ENCODE results near the gene ARID3C. TPM values are rescaled to one million over a fixed set of nuclear protein-coding genes. Genes with fewer than 3 reads are reported as not detected.

The ARID3C gene
- total RNA-seq, 1 donor from 2014 or later: not detected

- H3K36me3 ChIP-seq: peaks cover 18% of the 10 kb centered on the region
- TF ChIP-seq, protein P1, sequence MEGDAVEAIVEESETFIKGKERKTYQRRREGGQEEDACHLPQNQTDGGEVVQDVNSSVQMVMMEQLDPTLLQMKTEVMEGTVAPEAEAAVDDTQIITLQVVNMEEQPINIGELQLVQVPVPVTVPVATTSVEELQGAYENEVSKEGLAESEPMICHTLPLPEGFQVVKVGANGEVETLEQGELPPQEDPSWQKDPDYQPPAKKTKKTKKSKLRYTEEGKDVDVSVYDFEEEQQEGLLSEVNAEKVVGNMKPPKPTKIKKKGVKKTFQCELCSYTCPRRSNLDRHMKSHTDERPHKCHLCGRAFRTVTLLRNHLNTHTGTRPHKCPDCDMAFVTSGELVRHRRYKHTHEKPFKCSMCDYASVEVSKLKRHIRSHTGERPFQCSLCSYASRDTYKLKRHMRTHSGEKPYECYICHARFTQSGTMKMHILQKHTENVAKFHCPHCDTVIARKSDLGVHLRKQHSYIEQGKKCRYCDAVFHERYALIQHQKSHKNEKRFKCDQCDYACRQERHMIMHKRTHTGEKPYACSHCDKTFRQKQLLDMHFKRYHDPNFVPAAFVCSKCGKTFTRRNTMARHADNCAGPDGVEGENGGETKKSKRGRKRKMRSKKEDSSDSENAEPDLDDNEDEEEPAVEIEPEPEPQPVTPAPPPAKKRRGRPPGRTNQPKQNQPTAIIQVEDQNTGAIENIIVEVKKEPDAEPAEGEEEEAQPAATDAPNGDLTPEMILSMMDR (IDR thresholded peaks at IDR 0.05): no peak
- intact Hi-C loops (cut with DNase I): no loop called here
- ATAC-seq (no peak), DNase-seq (no peak)
- no peak overlapping the region for H3K4me3 ChIP-seq
- peaks cover 52% of the 10 kb centered on the region for H3K4me1 ChIP-seq
- H3K9me3 ChIP-seq: no peaks in the 10 kb centered on the region
- no peaks in the 10 kb centered on the region for H3K27me3 ChIP-seq
- no peak overlapping the region for H3K27ac ChIP-seq
Observed at GRCh38 chr9:34650816-34651215, 21.9 kb upstream of the ARID3C start.

GRCh38 chr9:34648673-34649072 is 19.8 kb upstream of the ARID3C start:
- intact Hi-C loops (cut with DNase I): no loop called here
- DNase-seq (no peak), ATAC-seq (no peak)
- Histone ChIP-seq H3K27ac (no peak overlapping the region), H3K9me3 (no peaks in the 10 kb centered on the region), H3K27me3 (no peaks in the 10 kb centered on the region), H3K4me1 (peaks cover 40% of the 10 kb centered on the region), H3K36me3 (peaks cover 18% of the 10 kb centered on the region), H3K4me3 (no peak overlapping the region)
- TF ChIP-seq, protein P1 (IDR thresholded peaks at IDR 0.05): no peak

- Histone ChIP-seq H3K36me3 (peaks cover 18% of the 10 kb centered on the region), H3K27ac (peak overlapping the region; percentile 86), H3K27me3 (no peaks in the 10 kb centered on the region), H3K9me3 (no peaks in the 10 kb centered on the region), H3K4me1 (peaks cover 31% of the 10 kb centered on the region), H3K4me3 (peak overlapping the region; percentile 81)
- ATAC-seq: no peak
- intact Hi-C loops (cut with DNase I): no loop called here
- DNase-seq: no peak
- TF ChIP-seq, protein P1 (IDR thresholded peaks at IDR 0.05): no peak
Observed at GRCh38 chr9:34647651-34648050, 18.8 kb upstream of the ARID3C start.

- intact Hi-C loops (cut with DNase I): no loop called here
- DNase-seq (no peak), ATAC-seq (peak; percentile 1)
- Histone ChIP-seq H3K4me3 (peak overlapping the region; percentile 81), H3K36me3 (peaks cover 18% of the 10 kb centered on the region), H3K27ac (peak overlapping the region; percentile 86), H3K4me1 (peaks cover 26% of the 10 kb centered on the region), H3K27me3 (no peaks in the 10 kb centered on the region), H3K9me3 (no peaks in the 10 kb centered on the region)
- TF ChIP-seq, protein P1 (IDR thresholded peaks at IDR 0.05): no peak
Observed at GRCh38 chr9:34647084-34647403, 18.2 kb upstream of the ARID3C start.

DNA sequence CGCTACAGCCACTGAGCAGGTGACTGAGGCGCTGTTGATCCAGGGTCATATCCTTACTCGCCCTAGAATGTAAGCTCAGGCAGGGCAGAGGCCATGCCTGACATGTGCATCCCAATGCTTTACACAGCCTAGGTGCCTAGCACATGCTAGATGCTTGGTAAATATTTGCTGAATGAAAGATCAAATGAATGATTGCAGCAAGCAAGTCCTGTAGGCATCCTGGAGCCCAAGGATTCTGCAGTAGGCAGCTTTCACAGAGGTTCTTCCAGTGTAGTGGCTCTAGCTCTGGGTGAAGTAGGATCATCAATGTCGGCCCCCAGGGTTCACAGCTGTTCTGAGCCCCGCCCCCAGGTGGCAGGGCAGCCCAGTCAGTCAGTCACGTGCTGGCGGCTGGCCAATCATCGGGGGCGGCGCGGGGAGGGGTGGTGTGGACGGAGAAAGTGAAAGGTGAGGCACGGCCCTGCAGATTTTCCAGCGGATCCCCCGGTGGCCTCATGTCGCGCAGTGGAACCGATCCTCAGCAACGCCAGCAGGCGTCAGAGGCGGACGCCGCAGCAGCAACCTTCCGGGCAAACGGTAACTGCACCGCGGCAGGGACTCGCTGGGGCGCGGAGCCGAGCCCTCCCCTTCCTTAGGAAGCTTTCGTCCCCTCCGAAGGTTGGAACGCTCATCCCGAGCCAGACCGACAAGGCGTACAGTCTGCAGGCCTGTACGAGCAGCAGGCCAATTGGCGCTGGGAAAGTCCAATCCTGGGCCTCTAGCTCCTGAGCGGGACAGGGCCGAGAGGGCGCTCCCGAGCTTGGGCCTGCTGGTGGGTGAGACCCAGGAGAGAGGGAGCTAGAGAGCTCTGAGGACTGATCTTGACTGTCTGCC is 17.6 kb upstream of the ARID3C start, which contains the start of gene GALT:
Gene GALT, plus strand, starts transcription at position 465 of the 873 bp plus-strand sequence. Its CDS starts 30 bp downstream, at position 495.
- H3K36me3 ChIP-seq: peaks cover 18% of the 10 kb centered on the region
- peak within 1 kb of the TSS; percentile 86 for H3K27ac ChIP-seq
- H3K27me3 ChIP-seq: no peaks in the 10 kb centered on the region
- peak within 1 kb of the TSS; percentile 81 for H3K4me3 ChIP-seq
- intact Hi-C loops (cut with DNase I): no loop called here
- no peaks in the 10 kb centered on the region for H3K9me3 ChIP-seq
- H3K4me1 ChIP-seq: peaks cover 25% of the 10 kb centered on the region
- ATAC-seq (peak; percentile 96), DNase-seq (peak; percentile 98)
- TF ChIP-seq, protein P1 (IDR thresholded peaks at IDR 0.05): peak; percentile 29
